ENCODE results near the gene ZNF787. TPM values are rescaled to one million over a fixed set of nuclear protein-coding genes. Genes with fewer than 3 reads are reported as not detected.

The ZNF787 gene
- total and polyA plus RNA-seq, 2 of the 8 experiments (the other 6 are each of a cell fraction or from before 2014, with no cell fraction given), result 19.7 to 56.0 TPM

- no peak for TF ChIP-seq CHD7 (IDR thresholded peaks at IDR 0.05; ENCODE audit: insufficient replicate concordance, low read length)
- no peak for TF ChIP-seq RNF2 (IDR thresholded peaks at IDR 0.05; ENCODE audit: borderline replicate concordance, low read depth, low read length, missing control alignments, poor library complexity, severe bottlenecking)
- no peak for TF ChIP-seq GABPA (IDR thresholded peaks at IDR 0.05; ENCODE audit: borderline replicate concordance, insufficient read depth, low read length)
Measured at GRCh38 chr19:56115490-56115889, 5.6 kb downstream of the ZNF787 start (continued).

Measured in H1 (cell line).